HG03175 (cell line): ENCODE results near the gene RAI1.
"Not testable (repeated sequence)": the region's sequence is repeated elsewhere in the genome, so short reads cannot be mapped to it uniquely, and the experiment has no call there.

Experiments used
- ATAC-seq: cut with Tn5 transposase; IDR thresholded peaks from one replicate; pipeline ENCODE4 v1.9.1; 2021; ENCODE audit warnings: mild to moderate bottlenecking, moderate library complexity; ENCODE audit not compliant: unreplicated experiment

The RAI1 gene

DNA sequence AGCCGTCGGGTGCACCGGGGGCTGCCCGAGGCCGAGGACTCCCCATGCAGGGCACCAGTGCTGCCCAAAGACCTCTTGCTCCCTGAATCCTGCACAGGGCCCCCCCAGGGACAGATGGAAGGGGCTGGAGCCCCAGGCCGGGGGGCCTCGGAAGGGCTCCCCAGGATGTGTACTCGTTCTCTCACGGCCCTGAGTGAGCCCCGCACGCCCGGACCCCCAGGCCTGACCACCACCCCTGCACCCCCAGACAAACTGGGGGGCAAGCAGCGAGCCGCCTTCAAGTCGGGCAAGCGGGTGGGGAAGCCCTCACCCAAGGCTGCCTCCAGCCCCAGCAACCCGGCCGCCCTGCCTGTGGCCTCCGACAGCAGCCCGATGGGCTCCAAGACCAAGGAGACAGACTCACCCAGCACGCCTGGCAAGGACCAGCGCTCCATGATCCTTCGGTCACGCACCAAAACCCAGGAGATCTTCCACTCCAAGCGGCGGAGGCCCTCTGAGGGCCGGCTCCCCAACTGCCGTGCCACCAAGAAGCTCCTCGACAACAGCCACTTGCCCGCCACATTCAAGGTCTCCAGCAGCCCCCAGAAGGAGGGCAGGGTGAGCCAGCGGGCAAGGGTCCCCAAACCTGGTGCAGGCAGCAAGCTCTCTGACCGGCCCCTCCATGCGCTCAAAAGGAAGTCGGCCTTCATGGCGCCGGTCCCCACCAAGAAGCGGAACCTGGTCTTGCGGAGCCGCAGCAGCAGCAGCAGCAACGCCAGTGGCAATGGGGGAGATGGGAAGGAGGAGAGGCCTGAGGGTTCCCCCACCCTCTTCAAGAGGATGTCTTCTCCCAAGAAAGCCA, 114.9 kb downstream of the RAI1 start:
- no peak for ATAC-seq

DNA sequence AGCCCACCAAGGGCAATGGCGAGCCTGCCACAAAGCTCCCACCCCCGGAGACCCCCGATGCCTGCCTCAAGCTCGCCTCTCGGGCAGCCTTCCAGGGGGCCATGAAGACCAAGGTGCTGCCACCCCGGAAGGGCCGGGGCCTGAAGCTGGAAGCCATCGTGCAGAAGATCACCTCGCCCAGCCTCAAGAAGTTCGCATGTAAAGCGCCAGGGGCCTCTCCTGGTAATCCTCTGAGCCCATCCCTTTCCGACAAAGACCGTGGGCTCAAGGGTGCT, 115.5 kb downstream of the RAI1 start:
- no peak for ATAC-seq

DNA sequence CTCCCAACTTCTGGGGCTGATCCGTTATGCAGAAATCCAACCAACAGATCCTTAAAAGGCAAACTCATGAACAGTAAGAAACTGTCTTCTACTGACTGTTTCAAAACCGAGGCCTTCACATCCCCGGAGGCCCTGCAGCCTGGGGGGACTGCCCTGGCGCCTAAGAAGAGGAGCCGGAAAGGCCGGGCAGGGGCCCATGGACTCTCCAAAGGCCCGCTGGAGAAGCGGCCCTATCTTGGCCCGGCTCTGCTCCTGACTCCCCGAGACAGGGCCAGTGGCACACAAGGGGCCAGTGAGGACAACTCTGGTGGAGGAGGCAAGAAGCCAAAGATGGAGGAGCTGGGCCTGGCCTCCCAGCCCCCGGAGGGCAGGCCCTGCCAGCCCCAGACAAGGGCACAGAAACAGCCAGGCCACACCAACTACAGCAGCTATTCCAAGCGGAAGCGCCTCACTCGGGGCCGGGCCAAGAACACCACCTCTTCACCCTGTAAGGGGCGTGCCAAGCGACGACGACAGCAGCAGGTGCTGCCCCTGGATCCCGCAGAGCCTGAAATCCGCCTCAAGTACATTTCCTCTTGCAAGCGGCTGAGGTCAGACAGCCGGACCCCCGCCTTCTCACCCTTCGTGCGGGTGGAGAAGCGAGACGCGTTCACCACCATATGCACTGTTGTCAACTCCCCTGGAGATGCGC, 116.0 kb downstream of the RAI1 start:
- no peak for ATAC-seq

DNA sequence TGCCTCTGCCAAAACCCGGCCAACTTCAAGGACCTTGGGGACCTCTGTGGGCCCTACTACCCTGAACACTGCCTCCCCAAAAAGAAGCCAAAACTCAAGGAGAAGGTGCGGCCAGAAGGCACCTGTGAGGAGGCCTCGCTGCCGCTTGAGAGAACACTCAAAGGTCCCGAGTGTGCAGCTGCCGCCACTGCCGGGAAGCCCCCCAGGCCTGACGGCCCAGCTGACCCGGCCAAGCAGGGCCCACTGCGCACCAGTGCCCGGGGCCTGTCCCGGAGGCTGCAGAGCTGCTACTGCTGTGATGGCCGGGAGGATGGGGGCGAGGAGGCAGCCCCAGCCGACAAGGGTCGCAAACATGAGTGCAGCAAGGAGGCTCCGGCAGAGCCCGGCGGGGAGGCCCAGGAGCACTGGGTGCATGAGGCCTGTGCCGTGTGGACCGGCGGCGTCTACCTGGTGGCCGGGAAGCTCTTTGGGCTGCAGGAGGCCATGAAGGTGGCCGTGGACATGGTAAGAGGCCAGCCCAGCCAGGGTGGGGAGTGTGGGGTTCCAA, 116.8 kb downstream of the RAI1 start:
- no peak for ATAC-seq

DNA sequence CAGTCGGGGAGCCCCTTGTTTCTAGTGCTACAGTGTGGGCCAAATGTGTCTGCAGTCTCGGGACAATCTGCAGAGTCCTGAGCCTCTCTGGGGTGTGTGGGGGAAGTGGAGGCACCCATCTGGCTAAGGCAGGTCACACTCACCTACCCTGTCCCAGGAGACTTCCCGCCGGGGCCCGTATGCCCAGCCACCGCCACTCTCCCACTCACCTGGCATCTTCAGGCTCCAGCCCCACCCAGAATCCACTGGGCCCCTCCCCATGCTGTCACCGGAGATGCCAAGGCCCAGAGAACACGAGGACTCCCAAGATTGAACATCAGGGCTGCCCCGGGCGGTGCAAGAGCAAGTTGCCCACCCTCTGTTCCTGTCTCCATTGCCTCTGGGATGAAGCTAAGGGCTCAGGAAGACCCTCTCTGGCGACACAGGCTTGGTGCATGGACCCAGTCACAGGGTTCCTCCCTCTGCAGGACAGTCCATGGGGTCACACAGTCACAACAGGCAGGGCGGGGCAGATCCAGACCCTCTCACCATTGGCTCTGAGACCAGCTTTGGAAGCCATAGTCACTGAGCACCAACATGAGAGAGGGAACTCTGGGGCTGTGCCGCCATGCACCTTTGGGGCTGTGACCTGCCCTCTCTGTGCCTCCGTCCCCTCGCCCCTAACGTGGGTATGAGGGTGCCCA, 117.5 kb downstream of the RAI1 start:
- no peak for ATAC-seq

DNA sequence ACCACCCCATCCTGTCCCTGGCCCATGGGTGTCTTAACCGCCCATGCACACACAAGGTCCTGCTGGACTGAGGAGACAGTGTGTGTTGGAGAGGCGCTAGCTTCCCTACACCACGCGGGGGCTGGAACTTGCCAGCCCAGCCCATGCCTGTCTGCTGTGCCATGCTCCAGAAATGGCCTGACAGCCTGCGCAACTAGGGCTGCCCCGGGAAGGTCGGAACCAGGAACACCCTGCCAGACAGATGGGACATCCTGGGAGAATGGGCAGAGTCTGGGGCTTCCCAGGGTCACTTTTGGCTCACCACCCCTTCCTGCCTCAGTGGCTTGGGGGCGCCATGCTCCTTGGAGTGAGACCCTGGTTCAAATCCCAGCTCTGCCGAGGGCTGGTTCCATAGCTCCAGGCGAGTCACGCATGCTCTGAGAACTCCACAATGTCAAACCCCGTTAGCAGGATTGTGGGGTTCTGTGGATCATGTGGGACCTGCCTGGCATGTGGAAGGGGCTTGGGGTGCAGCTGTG, 119.3 kb downstream of the RAI1 start:
- ATAC-seq: no peak

DNA sequence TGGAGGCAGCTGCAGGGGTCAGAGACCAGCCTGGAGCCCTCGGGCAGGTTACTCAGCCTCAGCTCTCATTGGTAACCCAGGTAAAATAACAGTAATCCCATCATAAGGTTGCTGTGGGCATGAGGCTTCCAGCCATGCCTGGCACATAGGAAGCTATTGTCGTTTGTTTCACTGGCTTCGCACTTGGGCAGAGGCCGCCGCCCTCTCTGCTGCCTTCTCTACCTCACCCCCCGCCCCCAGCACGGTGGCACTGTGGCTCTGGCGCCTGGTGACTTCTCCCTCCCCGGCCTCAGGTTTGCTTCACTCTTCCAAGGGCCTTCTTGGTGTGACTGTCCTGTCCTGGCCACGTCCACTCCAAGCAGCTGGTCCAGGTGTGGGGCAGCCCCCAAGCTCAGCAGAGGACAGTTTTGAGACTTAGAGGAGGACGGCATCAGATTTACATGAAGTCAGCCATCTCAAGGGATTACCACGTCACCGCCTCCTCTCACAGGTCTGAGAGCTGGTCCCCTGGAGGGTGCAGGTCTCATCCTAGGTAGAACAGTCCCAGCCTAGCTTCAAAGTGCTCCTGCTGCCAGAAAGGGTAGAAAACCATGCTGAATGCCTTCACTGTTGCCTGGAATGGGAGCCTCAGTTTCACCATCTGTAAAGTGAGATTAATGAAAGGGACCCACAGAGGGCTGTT, 120.7 kb downstream of the RAI1 start:
- ATAC-seq: no peak

DNA sequence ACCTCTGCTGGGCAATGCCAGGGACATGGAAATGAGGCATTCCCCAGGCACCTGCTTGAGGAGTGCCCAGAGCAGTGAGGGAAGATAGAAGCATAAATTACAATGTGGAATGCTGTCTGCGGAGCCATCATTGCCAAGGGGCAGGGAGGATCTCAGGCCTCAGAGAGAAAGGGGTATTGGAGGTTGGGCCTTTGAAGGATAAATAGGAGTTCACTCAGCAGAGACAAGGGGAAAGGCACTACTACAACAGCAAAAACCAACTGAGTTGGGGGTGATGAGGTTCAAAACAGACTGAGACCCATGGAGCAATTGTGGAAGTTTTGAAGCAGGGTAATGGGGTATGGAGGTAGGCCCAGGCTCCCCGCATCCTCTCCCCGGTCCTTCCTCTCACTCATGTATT, 122.7 kb downstream of the RAI1 start:
- no peak for ATAC-seq

DNA sequence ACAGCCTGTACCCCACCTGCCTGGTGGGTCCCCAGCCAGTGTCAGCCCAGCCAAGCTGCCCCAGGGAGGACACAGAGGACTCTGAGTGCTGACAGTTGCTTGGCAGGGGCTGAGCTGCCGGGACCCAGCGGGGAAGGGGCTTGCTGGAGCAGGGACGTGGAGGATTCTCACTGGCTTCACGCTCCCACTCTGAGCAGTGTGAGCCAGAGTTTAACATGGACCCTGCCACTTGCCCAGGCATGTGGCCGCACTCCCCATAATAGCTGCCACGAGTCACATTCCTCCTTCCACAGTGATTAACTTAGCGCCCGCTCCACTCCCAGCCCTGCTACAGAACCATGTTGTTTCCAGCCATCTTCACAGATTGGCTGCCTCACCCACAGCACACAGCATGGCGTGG, 124.3 kb downstream of the RAI1 start:
- ATAC-seq: no peak

DNA sequence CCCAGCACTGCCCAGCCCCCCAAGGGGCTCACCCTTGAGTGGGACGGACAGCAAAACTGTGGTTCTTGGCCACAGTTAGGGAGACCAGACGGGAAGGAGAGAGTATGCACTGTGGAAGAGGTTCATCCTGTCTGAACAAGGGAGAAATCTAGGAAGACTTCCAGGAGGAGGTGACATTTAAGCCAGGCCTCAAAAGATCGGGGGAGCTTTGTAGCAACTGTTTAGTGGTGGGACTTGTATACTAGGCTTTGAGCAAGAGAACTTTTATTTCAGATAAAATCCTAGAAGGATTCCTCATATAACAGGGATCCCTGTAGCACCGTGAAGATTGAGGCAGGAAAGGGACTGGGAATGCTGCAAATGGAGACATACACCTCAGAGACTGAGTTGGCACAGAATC, 124.8 kb downstream of the RAI1 start:
- ATAC-seq: no peak

DNA sequence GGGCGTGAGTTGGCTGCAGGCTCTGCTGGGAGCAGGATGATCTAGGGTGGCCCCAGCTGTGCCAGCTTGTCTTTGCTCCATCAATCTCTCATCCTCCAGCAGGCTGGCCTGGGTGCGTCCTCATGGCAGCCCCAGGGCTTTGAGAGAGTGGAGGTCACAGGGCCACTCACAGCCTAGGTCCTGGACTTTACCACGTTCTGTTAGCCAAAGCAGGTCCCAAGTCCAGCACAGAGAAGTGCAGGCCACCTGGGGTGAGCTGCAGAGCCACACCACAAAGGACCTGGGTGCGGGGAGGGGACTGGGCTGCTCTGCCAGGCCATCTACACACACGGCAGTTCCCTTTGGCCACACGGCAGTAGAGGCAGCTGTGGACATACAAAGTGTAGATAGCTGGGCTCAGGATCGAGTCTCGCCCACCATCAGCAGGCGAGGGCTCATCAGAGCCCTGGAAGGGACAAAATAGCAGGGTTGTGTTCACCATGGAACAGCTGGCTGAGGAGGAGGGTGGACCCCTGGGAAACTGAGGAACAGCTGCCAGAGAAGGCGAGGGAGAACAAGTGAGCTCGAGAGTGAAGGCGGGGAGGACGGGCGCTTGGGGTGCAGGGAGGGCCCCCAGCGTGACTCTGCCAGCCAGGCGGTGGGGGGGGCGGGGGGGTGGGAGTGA, 125.5 kb downstream of the RAI1 start:
- ATAC-seq: no peak

DNA sequence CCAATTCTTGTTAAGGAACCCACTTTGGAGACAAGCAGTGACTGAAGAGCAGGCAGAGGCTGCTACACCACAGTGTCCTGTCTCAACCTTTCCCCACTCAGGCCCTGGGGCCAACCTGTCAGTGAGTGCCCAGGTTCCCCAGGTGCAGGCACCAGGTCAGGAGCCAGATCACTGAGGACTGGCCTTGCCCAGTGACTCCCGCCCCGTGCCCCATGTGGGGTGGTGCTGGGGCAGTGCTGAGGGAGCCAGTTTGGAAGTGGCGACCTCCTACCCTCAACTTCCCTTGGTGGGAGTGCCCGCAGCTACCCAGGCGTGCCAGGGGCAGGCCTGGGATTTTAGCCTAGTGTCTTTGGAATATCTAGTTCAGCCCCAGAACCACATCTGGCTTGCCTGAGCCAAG, 126.2 kb downstream of the RAI1 start:
- ATAC-seq: no peak

DNA sequence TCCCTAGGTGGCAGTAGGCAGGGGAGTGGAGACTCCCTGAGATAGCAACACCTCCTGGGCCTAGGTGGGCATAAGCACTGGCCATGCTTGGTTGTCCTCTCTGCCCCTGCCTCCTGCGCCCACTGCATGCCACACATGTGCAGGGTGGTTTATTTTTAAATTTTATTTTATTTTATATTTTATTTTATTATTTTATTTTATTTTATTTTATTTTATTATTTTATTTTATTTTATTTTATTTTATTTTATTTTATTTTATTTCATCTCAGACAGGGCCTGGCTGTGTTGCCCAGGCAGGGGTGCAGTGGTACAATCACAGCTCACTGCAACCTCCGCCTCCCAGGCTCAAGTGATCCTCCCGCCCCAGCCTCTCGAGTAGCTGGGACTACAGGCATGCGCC, 126.9 kb downstream of the RAI1 start:
- ATAC-seq: not testable (repeated sequence)

DNA sequence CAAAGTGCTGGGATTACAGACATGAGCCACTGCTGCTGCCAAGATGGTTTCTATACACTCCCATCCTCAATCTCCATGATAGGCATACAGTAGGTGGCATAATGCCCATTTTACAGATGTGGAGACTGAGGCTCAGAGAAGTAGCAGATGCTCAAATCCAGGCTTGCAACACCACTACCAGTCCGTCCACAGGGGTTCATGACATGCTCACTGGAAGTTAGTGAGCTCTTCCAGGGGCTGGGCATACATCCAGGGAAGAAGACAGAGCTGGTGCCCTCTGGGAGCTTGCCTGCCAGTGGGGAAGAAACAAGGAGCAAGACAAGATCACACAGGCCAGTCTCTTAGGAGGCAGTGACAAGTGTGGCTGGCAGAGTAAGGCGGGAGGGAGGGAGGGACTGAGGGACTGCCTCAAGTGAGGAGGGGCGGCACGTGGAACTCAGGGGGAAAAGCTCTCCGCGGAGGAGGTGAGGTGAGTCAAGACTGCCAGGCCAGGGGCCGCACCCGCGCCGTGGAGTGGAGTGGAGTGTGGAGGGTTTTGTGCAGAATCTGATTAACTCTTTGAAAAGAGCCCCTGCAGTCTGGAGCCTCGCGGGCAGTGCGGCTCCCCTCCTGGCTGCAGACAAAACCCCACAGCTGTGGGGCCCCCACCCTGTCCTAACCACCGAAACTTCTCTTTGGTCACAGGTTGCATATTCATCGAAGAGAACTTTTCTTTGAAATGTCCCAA, 127.6 kb downstream of the RAI1 start:
- ATAC-seq: no peak

DNA sequence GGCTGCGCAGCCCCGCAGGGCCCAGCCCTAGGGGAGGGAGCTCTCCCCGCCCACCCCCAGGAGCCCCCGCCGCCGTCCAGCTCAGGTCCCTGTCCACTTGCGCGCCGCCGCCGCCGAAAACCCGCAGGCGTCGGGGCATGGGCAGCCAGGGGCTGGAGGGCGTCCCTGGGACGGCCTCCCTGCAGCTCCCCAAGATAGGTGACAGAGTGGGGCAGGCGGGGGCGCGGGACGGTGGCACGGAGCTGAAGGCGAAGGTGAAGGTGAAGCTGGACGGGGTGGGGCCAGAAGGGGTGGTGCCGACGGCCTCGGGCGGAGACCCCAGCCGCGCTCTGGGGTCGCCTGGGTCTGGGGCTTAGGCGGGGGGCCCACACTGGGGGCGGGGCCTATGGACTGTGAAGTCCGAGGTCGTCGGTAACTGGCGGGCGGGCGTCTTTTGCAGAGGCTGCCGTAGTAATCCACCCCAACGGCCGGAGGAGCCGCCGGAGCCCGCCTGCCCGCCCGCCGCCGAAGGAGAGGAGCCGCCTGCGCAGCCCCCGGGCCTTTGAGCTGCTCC, 128.3 kb downstream of the RAI1 start:
- ATAC-seq: no peak

DNA sequence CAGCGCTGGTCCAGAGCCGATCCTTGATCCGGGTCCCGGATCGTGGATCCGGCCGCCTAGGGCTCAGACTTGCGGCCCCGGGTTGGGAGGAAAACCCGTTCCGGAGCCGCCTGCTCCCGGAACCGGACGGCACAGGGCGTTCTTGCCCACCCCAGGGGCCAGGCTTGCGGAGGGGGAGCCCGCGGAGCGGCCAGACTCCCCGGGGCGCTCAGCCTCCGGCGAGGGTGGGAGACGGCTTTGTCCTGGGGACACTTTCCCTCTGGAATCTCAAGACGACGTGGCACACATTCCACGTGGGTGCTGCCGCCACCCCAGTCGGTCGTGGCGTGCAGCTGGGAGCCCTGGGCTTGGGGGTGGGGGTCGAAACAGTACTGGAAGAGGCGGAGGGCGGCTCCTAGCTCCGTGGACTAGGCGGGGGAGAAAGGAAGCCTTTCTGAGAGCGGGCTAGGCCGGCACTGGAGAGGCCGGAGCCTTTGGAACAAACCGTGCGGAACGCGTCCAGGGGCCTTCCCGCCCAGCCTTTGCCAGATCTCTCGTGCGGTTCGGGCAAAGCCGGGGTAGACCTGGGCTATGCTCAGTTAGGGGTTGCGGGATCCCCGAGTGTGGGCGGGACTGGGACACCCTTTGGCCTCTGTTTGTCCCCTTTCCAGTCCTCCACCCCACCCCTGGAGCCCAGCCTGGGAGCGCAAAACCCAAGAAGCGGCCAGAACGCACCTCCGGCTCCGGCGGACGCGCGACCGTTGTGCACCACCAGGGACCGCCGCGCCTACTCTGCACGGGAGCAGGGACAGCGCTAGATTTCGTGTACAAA, 129.0 kb downstream of the RAI1 start:
- ATAC-seq: no peak

DNA sequence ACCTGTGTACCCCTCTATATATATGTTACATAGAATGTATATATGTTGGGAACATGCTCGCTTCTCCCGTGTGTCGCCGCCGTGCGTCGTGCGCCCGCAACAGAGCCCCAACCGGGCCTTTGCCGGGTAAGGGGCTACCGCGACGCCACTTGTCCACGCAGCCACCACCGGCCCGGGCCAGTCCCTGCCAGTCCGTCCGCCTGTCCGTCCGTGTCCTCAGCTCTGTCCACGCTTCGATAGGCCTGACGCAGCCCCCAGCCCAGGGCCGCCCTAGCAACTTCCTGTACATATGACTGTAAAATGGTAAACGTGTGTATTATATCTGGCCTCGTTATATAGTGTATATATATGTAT, 129.6 kb downstream of the RAI1 start:
- ATAC-seq: no peak

DNA sequence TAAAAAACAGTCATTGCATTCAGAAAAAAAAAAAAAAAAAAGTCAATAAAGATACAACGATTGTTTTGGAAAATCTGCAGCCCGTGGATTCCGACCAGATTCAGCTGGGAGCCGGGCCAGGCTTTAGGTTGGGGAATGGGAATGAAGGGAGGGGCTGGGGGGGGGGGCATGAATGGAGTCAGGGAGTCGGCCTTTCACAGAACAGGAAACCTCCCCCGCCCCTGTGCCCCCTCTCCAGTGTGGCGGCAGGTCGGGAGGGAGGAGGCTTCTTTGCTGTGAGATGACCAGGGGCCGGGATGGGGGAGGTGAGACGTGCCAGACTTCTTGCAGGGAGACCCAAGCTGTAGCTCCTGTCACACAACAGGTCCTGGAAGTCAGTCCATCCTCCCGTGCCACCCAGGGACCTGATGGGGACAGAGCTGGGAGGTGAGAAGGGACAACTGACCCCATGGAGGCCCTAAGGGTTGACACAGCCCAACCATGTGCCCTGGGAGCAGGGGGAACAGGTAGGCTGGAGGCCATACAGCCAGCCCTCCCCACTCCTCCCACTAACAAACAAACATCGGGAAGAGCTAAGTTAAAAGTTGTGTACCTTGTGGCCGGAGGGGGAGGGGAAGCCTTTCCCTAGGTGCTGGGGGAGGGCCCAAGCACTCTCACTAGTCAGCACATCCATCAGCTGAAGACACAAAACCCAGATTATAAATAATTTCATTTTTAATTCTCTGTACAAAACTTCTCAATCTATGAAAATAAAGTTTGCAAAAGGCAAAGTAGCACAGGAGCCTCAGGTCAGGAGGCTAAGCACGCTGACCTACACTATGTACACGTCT, 130.3 kb downstream of the RAI1 start:
- ATAC-seq: no peak
